HepG2 (cell line): ENCODE results near the gene SLC9A9. TPM values are rescaled to one million over a fixed set of nuclear protein-coding genes. Genes with fewer than 3 reads are reported as not detected.

Experiments
- BRF2 ChIP-seq: sonication (generic); formaldehyde crosslinking; IDR thresholded peaks from 2 replicates; pipeline ENCODE4 v1.8.1; 2022; ENCODE audit warnings: mild to moderate bottlenecking, missing genetic modification reagents
- CEBPG ChIP-seq: IDR thresholded peaks from 2 replicates; pipeline ENCODE4 v1.6.1; 2016
- CSRNP2 ChIP-seq: sonication (generic); formaldehyde crosslinking; conservative IDR thresholded peaks from 2 replicates; pipeline ENCODE4 v1.8.0; 2022; ENCODE audit warnings: low read depth, missing genetic modification reagents
- EEA1 ChIP-seq: sonication (generic); formaldehyde crosslinking; IDR thresholded peaks from 2 replicates; pipeline ENCODE4 v1.5.1; 2020; ENCODE audit warnings: mild to moderate bottlenecking, missing genetic modification reagents, borderline replicate concordance
- SP140L ChIP-seq: sonication (generic); formaldehyde crosslinking; IDR thresholded peaks from 2 replicates; pipeline ENCODE4 v1.4.0; 2020; ENCODE audit warnings: missing genetic modification reagents, borderline replicate concordance
- TOE1 ChIP-seq: sonication (generic); formaldehyde crosslinking; IDR thresholded peaks from 2 replicates; pipeline ENCODE4 v1.4.0; 2020; ENCODE audit warnings: mild to moderate bottlenecking, missing genetic modification reagents
- ZFP37 ChIP-seq: sonication (generic); formaldehyde crosslinking; IDR thresholded peaks from 2 replicates; pipeline ENCODE4 v1.4.0; 2020; ENCODE audit warnings: missing genetic modification reagents, borderline replicate concordance
- ZNF329 ChIP-seq: sonication (generic); formaldehyde crosslinking; IDR thresholded peaks from 2 replicates; pipeline ENCODE4 v1.9.0; 2021; ENCODE audit warnings: low read depth, mild to moderate bottlenecking, missing genetic modification reagents
- ZNF572 ChIP-seq: sonication (generic); formaldehyde crosslinking; IDR thresholded peaks from 2 replicates; pipeline ENCODE4 v1.5.1; 2020; ENCODE audit warnings: mild to moderate bottlenecking, missing genetic modification reagents
- polyA plus RNA-seq, 8 experiments: library from polyadenylated mRNA; depleted of rRNA in 3 of 8; stranded (reverse) in 7 of 8; unstranded in 1 of 8; fragments of >200 nt; fragmentation: Illumina TruSeq in 4 of 8; extraction: Trizol in 4 of 8; gene quantifications; 2 replicates each; pipeline versions ENCODE4 v1.2.1 to v1.2.3, GENCODE V29; 2011 to 2016; ENCODE audit warnings: low read depth in 4 of 8, missing spikeins in 1 of 8, mixed read lengths in 1 of 8; ENCODE audit not compliant: insufficient read depth in 1 of 8
- total RNA-seq, 5 experiments: library from RNA; depleted of rRNA; stranded (reverse); fragments of >200 nt; fragmentation: Illumina TruSeq; extraction: Trizol; gene quantifications; 2 replicates each; pipeline ENCODE4 v1.2.3, GENCODE V29; 2016; ENCODE audit warnings: low read depth in 1 of 5
- TF ChIP-seq, protein P1 (sequence below): sonication (generic); formaldehyde crosslinking; IDR thresholded peaks from 2 replicates; pipeline ENCODE4 v1.8.0; 2022; ENCODE audit warnings: mild to moderate bottlenecking, missing genetic modification reagents, moderate library complexity
- TF ChIP-seq, protein P2 (sequence below): sonication (generic); formaldehyde crosslinking; IDR thresholded peaks from 2 replicates; pipeline ENCODE4 v1.8.0; 2022; ENCODE audit warnings: missing genetic modification reagents, low read depth, mild to moderate bottlenecking, borderline replicate concordance

The SLC9A9 gene
- total and polyA plus RNA-seq, 2 of the 13 experiments (the other 11 are each of a cell fraction or from before 2014, with no cell fraction given), result not detected

- TF ChIP-seq CSRNP2 (CRISPR knock-in tag) (no peak), ZNF572 (CRISPR knock-in tag) (no peak), CEBPG (CRISPR knock-in tag) (no peak), EEA1 (no peak), SP140L (CRISPR knock-in tag) (no peak), TOE1 (CRISPR knock-in tag) (no peak), ZNF329 (CRISPR knock-in tag) (no peak), ZFP37 (no peak), BRF2 (CRISPR knock-in tag) (no peak)
- TF ChIP-seq, protein P1, sequence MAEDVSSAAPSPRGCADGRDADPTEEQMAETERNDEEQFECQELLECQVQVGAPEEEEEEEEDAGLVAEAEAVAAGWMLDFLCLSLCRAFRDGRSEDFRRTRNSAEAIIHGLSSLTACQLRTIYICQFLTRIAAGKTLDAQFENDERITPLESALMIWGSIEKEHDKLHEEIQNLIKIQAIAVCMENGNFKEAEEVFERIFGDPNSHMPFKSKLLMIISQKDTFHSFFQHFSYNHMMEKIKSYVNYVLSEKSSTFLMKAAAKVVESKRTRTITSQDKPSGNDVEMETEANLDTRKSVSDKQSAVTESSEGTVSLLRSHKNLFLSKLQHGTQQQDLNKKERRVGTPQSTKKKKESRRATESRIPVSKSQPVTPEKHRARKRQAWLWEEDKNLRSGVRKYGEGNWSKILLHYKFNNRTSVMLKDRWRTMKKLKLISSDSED, result no peak
- TF ChIP-seq, protein P2, sequence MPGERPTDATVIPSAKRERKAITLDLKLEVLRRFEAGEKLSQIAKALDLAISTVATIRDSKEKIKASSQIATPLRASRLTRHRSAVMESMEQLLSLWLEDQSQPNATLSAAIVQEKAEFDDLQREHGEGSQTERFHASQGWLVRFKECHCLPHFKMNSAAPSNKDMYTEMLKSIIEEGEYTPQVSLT (CRISPR knock-in tag), result no peak
These were observed 432.0 kb downstream of the SLC9A9 start (continued) for GRCh38 chr3:143416229-143416628.
